Measurements from ENCODE around the gene WBP1L. TPM values are rescaled to one million over a fixed set of nuclear protein-coding genes. Genes with fewer than 3 reads are reported as not detected.
A peak's percentile ranks its signal among the peaks of the same experiment; 100 is the strongest.
"Not testable (repeated sequence)": the region's sequence is repeated elsewhere in the genome, so short reads cannot be mapped to it uniquely, and the experiment has no call there.

The WBP1L gene
- total RNA-seq, 4 donors from 2014 or later, result 103 to 204 (median 145) TPM

GRCh38 chr10:102845352-102845902, 101.7 kb downstream of the WBP1L start:
- in situ Hi-C loops (cut with MboI; ENCODE audit: low sequenced_read_pairs in 4 of 4), result no loop called here
- no peak for DNase-seq
- intact Hi-C loops (cut with DNase I; ENCODE audit: low total_unique reads), result no loop called here
- Histone ChIP-seq H3K36me3 (no peaks in the 10 kb centered on the region), H3K27me3 (peaks cover 5 to 12% (median 12%) of the 10 kb centered on the region in 3 donors), H3K27ac (no peak overlapping the region), H3K4me3 (no peak overlapping the region), H3K4me1 (no peaks in the 10 kb centered on the region), H3K9me3 (no peaks in the 10 kb centered on the region)
- no peak for ATAC-seq
- no peak for TF ChIP-seq POLR2A (IDR thresholded peaks at IDR 0.05)
- TF ChIP-seq CTCF (IDR thresholded peaks at IDR 0.05 in 4 of 5, conservative IDR thresholded peaks at IDR 0.05 in 1 of 5), result no peak

- H3K27me3 ChIP-seq, result peaks cover 0 to under 1% (median 0%) of the 10 kb centered on the region in 3 donors
- ATAC-seq (no peak), DNase-seq (no peak)
- H3K27ac ChIP-seq, result no peak overlapping the region
- in situ Hi-C loops (cut with MboI; ENCODE audit: low sequenced_read_pairs in 4 of 4) (no loop called here), intact Hi-C loops (cut with DNase I; ENCODE audit: low total_unique reads) (loop anchor here (5.0 kb wide), 2 partner anchors 108 to 123 kb away; partner anchors contain the start of gene WBP1L)
- peaks cover 3% of the 10 kb centered on the region in 2 donors for H3K4me1 ChIP-seq
- no peaks in the 10 kb centered on the region for H3K36me3 ChIP-seq
- TF ChIP-seq POLR2A (IDR thresholded peaks at IDR 0.05) (no peak), CTCF (IDR thresholded peaks at IDR 0.05 in 4 of 5, conservative IDR thresholded peaks at IDR 0.05 in 1 of 5) (no peak)
- no peaks in the 10 kb centered on the region for H3K9me3 ChIP-seq
- H3K4me3 ChIP-seq, result no peak overlapping the region
Observed at GRCh38 chr10:102850025-102850518, 106.3 kb downstream of the WBP1L start.

- DNase-seq; H3K27me3 ChIP-seq; in situ Hi-C loops (cut with MboI; ENCODE audit: low sequenced_read_pairs in 4 of 4); H3K27ac ChIP-seq; H3K9me3 ChIP-seq; H3K36me3 ChIP-seq; ATAC-seq: not testable (repeated sequence)
- Histone ChIP-seq H3K4me3 (peak overlapping the region in 2 of 4 donors; percentile 75 to 95), H3K4me1 (peaks cover 14% of the 10 kb centered on the region in 2 donors)
- intact Hi-C loops (cut with DNase I; ENCODE audit: low total_unique reads), result loop anchor here (5.0 kb wide), 2 partner anchors 111 to 126 kb away; partner anchors contain the start of gene WBP1L
Observed at GRCh38 chr10:102853237-102853636, 109.5 kb downstream of the WBP1L start.

GRCh38 chr10:102855731-102856436, 112.1 kb downstream of the WBP1L start:
- Histone ChIP-seq H3K4me1 (peaks cover 14% of the 10 kb centered on the region in 2 donors), H3K27ac (peak overlapping the region in 3 of 4 donors; percentile 42 to 55 (median 44))
- intact Hi-C loops (cut with DNase I; ENCODE audit: low total_unique reads); H3K9me3 ChIP-seq; DNase-seq; in situ Hi-C loops (cut with MboI; ENCODE audit: low sequenced_read_pairs in 4 of 4); H3K27me3 ChIP-seq; H3K4me3 ChIP-seq; ATAC-seq; H3K36me3 ChIP-seq: not testable (repeated sequence)

GRCh38 chr10:102856758-102857424, 113.1 kb downstream of the WBP1L start:
- H3K27me3 ChIP-seq, result no peaks in the 10 kb centered on the region
- H3K4me1 ChIP-seq, result peaks cover 14% of the 10 kb centered on the region in 2 donors
- in situ Hi-C loops (cut with MboI; ENCODE audit: low sequenced_read_pairs in 4 of 4), result no loop called here
- no peak for TF ChIP-seq POLR2A (IDR thresholded peaks at IDR 0.05)
- no peak for TF ChIP-seq CTCF (IDR thresholded peaks at IDR 0.05 in 4 of 5, conservative IDR thresholded peaks at IDR 0.05 in 1 of 5)
- no peak overlapping the region for H3K4me3 ChIP-seq
- ATAC-seq, result no peak
- H3K36me3 ChIP-seq, result peaks cover 0 to 15% of the 10 kb centered on the region in 2 donors
- DNase-seq, result no peak
- no peaks in the 10 kb centered on the region for H3K9me3 ChIP-seq
- H3K27ac ChIP-seq, result peak overlapping the region in 3 of 4 donors; percentile 6 to 44 (median 23)
- intact Hi-C loops (cut with DNase I; ENCODE audit: low total_unique reads), result no loop called here
